HG02798 (cell line): Measurements from ENCODE around the gene DKKL1.

Experiments
- ATAC-seq: cut with Tn5 transposase; IDR thresholded peaks from one replicate; pipeline ENCODE4 v1.9.1; 2021; ENCODE audit warnings: mild to moderate bottlenecking; ENCODE audit not compliant: unreplicated experiment, poor library complexity

The DKKL1 gene

DNA sequence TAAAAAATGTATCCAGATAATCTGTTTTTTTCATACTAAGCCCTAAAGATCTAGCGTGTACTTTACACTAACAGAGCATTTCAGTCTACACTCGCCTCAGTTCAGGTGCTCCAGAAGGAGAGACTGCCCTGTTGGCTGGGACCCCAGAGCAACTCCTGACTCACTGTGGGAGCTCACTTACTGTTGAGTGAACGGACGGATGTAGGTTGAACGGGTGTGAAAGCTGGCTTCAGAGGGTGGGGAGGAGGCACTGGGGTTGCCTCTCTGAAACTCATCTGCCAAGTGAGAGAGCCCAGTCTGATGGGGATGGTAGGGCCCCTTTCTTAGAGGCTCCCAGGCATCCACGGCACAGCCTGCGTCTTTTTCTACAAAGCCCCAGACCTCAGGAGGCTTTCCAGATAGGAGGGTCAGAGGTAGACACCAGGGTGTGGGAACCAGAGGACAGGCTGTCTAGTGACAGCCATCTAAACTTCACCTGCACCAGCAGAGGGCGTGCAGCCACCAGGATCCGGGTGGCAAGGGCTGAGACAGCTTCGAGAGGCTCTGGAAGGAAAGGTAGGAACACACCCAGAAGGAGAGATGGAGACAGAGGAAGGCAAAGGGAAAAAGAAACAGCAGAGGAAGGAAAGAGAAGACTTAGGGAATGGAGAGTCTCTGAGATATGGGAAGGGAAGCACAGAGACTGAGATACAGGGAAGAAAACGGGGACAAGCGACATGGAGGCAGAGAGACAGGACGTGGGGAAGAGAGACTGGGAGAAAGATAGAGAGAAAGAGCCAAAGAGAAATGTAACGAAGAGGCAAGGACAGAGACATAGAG lies 28.1 kb downstream of the DKKL1 start:
- no peak for ATAC-seq

GRCh38 chr19:49393881-49394280 lies 30.2 kb downstream of the DKKL1 start:
- ATAC-seq, result no peak

- ATAC-seq, result no peak
Observed at GRCh38 chr19:49395581-49396407, 32.1 kb downstream of the DKKL1 start.

- ATAC-seq, result no peak
Observed at GRCh38 chr19:49396738-49397505, 33.2 kb downstream of the DKKL1 start.

DNA sequence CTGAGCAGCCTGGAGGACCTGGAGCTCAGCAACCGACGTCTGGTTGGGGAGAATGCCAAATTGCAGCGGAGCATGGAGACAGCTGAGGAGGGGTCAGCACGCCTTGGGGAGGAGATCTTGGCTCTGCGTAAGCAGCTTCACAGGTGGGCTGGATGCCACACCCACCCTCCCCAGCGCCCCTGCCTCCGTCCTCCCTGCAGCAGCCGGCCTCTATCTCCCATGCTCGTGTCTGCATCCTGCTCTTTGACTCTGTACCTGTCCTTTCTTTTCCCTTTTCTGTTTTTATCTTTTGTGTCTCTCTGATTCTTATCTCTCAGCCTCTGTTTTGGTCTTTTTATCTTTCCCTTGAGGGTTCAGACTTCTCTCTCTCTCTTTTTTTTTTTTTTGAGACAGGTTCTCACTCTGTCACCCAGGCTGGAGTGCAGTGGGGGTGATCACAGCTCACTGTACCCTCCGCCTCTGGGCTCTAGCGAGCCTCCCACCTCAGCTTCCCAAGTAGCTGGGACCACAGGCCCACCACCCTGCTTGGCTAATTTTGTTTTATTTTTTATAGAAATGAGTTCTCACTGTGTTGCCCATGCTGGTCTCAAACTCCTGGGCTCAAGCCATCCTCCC lies 34.4 kb downstream of the DKKL1 start:
- ATAC-seq, result no peak

DNA sequence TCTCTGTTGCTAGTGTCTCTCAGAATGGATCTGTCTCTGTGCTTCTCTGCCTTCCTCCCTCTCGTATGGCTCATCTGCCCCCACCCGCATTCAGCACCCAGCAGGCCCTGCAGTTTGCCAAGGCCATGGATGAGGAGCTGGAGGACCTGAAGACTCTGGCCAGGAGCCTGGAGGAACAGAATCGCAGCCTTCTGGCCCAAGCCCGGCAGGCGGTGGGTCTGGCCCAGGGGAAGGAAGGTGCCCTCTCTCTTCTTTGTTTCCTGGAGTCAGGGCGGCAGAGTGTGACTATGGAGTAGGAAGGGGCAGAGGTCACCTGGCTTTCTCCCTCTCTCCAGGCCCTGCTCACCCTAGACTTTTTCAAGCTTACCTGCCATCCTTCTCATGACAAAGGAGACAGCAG lies 35.3 kb downstream of the DKKL1 start:
- no peak for ATAC-seq

GRCh38 chr19:49400029-49400428 lies 36.4 kb downstream of the DKKL1 start:
- no peak for ATAC-seq

DNA sequence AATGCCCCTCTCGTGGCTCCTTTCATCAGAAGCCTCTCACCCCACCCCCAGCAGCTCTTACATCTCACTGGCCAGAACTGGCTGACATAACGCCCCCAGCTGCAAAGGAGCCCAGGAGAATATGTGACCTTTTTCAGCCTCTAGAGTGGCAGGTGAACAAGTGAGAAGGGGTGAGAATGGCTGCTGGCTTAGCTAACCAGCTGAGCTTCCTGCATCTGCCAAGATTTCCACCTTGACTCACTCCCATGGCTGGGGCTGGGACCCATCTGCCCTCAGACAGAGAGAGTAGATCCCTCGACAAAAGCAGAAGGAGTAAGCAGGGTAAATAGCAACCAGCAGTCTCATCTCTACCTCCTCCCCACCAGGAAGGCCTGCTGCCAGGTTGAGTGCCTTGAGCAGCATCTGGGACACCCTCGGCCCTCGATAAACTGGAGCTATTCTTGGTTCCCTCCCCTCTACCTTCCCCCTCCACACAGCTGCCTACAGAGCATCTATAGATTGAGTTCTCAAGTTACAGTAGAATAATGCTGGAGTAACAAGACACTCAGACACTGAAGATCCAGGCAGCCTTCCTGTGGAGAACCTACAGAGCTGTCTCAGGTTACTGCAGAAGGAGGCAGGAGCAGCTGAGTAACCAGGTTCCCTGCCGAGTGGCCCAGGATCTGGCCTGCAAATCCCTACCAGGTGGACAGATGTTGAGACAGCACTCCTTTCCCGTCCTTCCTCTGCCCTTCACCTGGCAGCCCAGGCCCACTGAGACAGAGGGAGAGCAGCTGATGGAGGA lies 39.9 kb downstream of the DKKL1 start:
- no peak for ATAC-seq

GRCh38 chr19:49407079-49407478 lies 43.4 kb downstream of the DKKL1 start:
- ATAC-seq, result no peak

GRCh38 chr19:49407482-49408015 lies 43.9 kb downstream of the DKKL1 start:
- ATAC-seq, result no peak

- ATAC-seq, result no peak
Observed at GRCh38 chr19:49408816-49409440, 45.3 kb downstream of the DKKL1 start.

DNA sequence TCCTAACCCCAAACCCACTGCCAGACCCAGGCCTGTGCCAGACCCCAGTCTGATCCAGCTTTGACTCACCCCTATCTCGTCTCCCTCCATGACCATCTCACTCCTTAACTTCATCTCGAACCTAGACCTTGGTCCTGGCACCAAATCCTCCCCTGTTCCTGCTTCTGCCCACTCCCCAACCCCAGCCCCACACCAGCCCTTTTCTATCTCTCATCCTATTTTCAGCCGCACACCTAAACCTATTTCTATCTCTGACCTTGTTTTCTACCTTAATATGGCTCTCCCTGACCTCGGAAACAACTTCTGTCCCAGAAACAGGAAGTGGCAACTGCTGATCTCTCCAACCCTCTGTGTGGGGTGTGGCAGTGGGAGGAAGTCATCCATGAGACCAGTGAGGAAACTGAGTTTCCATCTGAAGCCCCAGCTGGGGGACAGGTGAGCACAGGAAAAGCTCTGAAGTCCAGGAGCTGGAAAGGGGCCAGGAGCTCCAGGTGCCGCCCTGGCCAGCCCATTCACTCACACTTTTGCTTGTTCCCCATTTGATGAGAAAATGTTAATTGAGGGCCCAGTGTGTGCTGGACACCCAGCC lies 45.9 kb downstream of the DKKL1 start:
- ATAC-seq, result no peak

DNA sequence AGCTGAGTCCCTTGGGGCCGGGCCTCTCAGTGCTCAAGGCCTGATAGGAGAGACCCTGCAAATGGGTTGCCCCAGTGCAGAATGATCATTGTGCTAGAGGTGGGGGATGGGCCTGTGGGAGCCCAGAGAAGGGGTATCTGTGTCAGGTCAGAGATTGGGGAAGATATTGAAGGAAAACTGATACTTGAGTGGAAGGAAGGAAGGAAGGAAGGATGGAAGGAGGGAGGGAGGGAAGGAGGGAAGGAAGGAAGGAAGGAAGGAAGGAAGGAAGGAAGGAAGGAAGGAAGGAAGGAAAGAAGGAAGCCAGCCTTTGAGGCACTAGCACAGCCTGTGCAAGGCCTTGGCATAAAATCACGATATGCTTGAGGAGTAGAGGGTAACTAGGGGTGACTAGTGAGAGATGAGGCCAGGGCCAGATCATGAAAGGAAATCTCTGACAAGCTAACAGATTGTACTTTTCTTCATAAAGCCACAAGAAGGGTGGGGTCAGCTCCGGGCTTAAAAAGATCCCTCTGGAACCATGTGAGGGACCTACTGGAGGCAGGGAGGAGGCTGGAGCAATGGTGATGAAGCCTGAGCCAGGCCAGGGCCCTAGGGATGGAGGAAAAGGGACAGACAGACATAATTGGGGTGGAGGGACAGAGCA lies 48.1 kb downstream of the DKKL1 start:
- ATAC-seq, result no peak

DNA sequence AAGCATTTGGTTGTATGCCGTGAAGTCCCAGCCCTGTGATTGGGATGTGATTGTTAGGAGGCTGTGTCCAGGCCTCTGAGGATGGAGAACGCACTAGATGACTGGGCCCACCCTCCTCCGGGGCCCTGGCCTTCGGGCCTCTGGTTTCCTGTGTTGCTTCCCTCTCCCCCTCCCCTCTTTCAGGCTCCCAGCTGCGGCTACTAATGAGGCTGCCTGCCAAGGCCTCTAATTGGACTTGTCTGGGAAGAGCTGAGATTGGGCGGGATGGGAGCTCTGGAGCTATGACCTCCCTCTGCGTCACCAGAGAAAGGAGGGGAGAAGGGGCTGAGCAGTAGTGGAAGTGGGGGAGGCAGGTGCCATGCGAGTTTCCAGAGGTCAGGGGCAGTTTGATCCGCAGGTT lies 49.7 kb downstream of the DKKL1 start:
- ATAC-seq, result no peak

- ATAC-seq, result no peak
Observed at GRCh38 chr19:49414256-49414655, 50.6 kb downstream of the DKKL1 start.

GRCh38 chr19:49415102-49415809 lies 51.6 kb downstream of the DKKL1 start:
- no peak for ATAC-seq

DNA sequence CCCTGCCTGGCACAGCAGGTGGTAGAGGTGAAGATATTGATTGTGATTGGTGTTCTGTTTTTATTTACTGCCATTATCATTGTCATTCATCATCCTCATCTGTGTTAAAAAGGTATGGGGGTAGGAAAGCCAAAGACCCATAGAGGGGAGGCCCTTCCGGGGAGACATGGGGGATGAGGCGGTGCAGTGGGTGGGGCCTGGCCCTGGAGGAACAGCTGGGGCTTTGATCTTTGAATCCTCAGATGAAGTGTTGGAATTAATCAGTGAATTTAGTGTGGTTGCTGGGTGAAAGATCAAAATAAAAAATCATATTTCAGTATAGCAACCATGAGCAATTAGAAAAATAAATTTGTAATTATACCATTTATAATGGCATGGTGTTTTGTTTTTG lies 52.1 kb downstream of the DKKL1 start:
- no peak for ATAC-seq

GRCh38 chr19:49417088-49417487 lies 53.4 kb downstream of the DKKL1 start:
- ATAC-seq, result no peak
